ENCODE data around the gene RETNLB. TPM values are rescaled to one million over a fixed set of nuclear protein-coding genes. Genes with fewer than 3 reads are reported as not detected.

RETNLB gene
- total RNA-seq, 1 experiment from 2014 or later, result not detected

GRCh38 chr3:108767253-108767652 is 10.0 kb upstream of the RETNLB start:
- no peaks in the 10 kb centered on the region for H3K4me1 ChIP-seq (ENCODE audit: low read length)
- H3K79me2 ChIP-seq (ENCODE audit: low read length), result no peaks in the 10 kb centered on the region
- DNase-seq, result no peak
- H3K4me3 ChIP-seq (ENCODE audit: low read length), result no peak overlapping the region
- no peak overlapping the region for H2AFZ ChIP-seq (ENCODE audit: low read length)
- no peaks in the 10 kb centered on the region for H3K9me2 ChIP-seq (replicated peaks; ENCODE audit: insufficient read depth, low read length)
- H3K27ac ChIP-seq (ENCODE audit: low read length), result no peak overlapping the region
- H4K20me1 ChIP-seq (ENCODE audit: insufficient read depth, low read depth, low read length), result no peaks in the 10 kb centered on the region
- H3K27me3 ChIP-seq (ENCODE audit: low read length), result no peaks in the 10 kb centered on the region
- no peaks in the 10 kb centered on the region for H3K36me3 ChIP-seq (ENCODE audit: insufficient read depth, low read length)
- no peaks in the 10 kb centered on the region for H3K9me3 ChIP-seq (ENCODE audit: low read length)
- H3K9ac ChIP-seq (ENCODE audit: low read length), result no peak overlapping the region
- H3K4me2 ChIP-seq (ENCODE audit: low read depth, low read length, poor library complexity, severe bottlenecking), result no peak overlapping the region

GRCh38 chr3:108755686-108756085 is 1.5 kb downstream of the RETNLB start:
- DNase-seq, result no peak
- Histone ChIP-seq H3K27ac (ENCODE audit: low read length) (no peak overlapping the region), H3K27me3 (ENCODE audit: low read length) (no peaks in the 10 kb centered on the region), H4K20me1 (ENCODE audit: insufficient read depth, low read depth, low read length) (no peaks in the 10 kb centered on the region), H3K4me2 (ENCODE audit: low read depth, low read length, poor library complexity, severe bottlenecking) (no peak overlapping the region), H3K4me3 (ENCODE audit: low read length) (no peak overlapping the region), H3K9ac (ENCODE audit: low read length) (no peak overlapping the region), H2AFZ (ENCODE audit: low read length) (no peak overlapping the region), H3K4me1 (ENCODE audit: low read length) (no peaks in the 10 kb centered on the region), H3K9me2 (replicated peaks; ENCODE audit: insufficient read depth, low read length) (no peaks in the 10 kb centered on the region), H3K36me3 (ENCODE audit: insufficient read depth, low read length) (no peaks in the 10 kb centered on the region), H3K79me2 (ENCODE audit: low read length) (no peaks in the 10 kb centered on the region), H3K9me3 (ENCODE audit: low read length) (no peaks in the 10 kb centered on the region)

GRCh38 chr3:108744762-108745161 is 12.4 kb downstream of the RETNLB start:
- H3K9ac ChIP-seq (ENCODE audit: low read length), result no peak overlapping the region
- no peak for DNase-seq
- H3K9me2 ChIP-seq (replicated peaks; ENCODE audit: insufficient read depth, low read length), result no peaks in the 10 kb centered on the region
- H3K4me1 ChIP-seq (ENCODE audit: low read length), result no peaks in the 10 kb centered on the region
- H3K36me3 ChIP-seq (ENCODE audit: insufficient read depth, low read length), result no peaks in the 10 kb centered on the region
- H3K27ac ChIP-seq (ENCODE audit: low read length), result no peak overlapping the region
- no peak overlapping the region for H3K4me3 ChIP-seq (ENCODE audit: low read length)
- no peaks in the 10 kb centered on the region for H3K79me2 ChIP-seq (ENCODE audit: low read length)
- H2AFZ ChIP-seq (ENCODE audit: low read length), result no peak overlapping the region
- H3K9me3 ChIP-seq (ENCODE audit: low read length), result no peaks in the 10 kb centered on the region
- no peaks in the 10 kb centered on the region for H3K27me3 ChIP-seq (ENCODE audit: low read length)
- H4K20me1 ChIP-seq (ENCODE audit: insufficient read depth, low read depth, low read length), result no peaks in the 10 kb centered on the region
- H3K4me2 ChIP-seq (ENCODE audit: low read depth, low read length, poor library complexity, severe bottlenecking), result no peak overlapping the region

- no peaks in the 10 kb centered on the region for H3K4me1 ChIP-seq (ENCODE audit: low read length)
- no peak overlapping the region for H3K27ac ChIP-seq (ENCODE audit: low read length)
- no peak for DNase-seq
- no peak overlapping the region for H2AFZ ChIP-seq (ENCODE audit: low read length)
- H3K9me3 ChIP-seq (ENCODE audit: low read length), result no peaks in the 10 kb centered on the region
- H3K4me3 ChIP-seq (ENCODE audit: low read length), result no peak overlapping the region
- H3K4me2 ChIP-seq (ENCODE audit: low read depth, low read length, poor library complexity, severe bottlenecking), result no peak overlapping the region
- H3K27me3 ChIP-seq (ENCODE audit: low read length), result no peaks in the 10 kb centered on the region
- no peaks in the 10 kb centered on the region for H3K36me3 ChIP-seq (ENCODE audit: insufficient read depth, low read length)
- H3K9me2 ChIP-seq (replicated peaks; ENCODE audit: insufficient read depth, low read length), result no peaks in the 10 kb centered on the region
- H3K9ac ChIP-seq (ENCODE audit: low read length), result no peak overlapping the region
- H4K20me1 ChIP-seq (ENCODE audit: insufficient read depth, low read depth, low read length), result no peaks in the 10 kb centered on the region
- H3K79me2 ChIP-seq (ENCODE audit: low read length), result no peaks in the 10 kb centered on the region
These were observed 14.3 kb downstream of the RETNLB start for GRCh38 chr3:108742929-108743328.

GRCh38 chr3:108736821-108737220 is 20.4 kb downstream of the RETNLB start:
- Histone ChIP-seq H4K20me1 (ENCODE audit: insufficient read depth, low read depth, low read length) (no peaks in the 10 kb centered on the region), H3K9me2 (replicated peaks; ENCODE audit: insufficient read depth, low read length) (no peaks in the 10 kb centered on the region), H3K9ac (ENCODE audit: low read length) (no peak overlapping the region), H3K36me3 (ENCODE audit: insufficient read depth, low read length) (no peaks in the 10 kb centered on the region), H2AFZ (ENCODE audit: low read length) (no peak overlapping the region), H3K4me2 (ENCODE audit: low read depth, low read length, poor library complexity, severe bottlenecking) (no peak overlapping the region), H3K4me1 (ENCODE audit: low read length) (no peaks in the 10 kb centered on the region), H3K79me2 (ENCODE audit: low read length) (no peaks in the 10 kb centered on the region), H3K27ac (ENCODE audit: low read length) (no peak overlapping the region), H3K4me3 (ENCODE audit: low read length) (no peak overlapping the region), H3K9me3 (ENCODE audit: low read length) (no peaks in the 10 kb centered on the region), H3K27me3 (ENCODE audit: low read length) (no peaks in the 10 kb centered on the region)
- no peak for DNase-seq

- no peaks in the 10 kb centered on the region for H3K4me1 ChIP-seq (ENCODE audit: low read length)
- no peaks in the 10 kb centered on the region for H3K9me3 ChIP-seq (ENCODE audit: low read length)
- H3K27me3 ChIP-seq (ENCODE audit: low read length), result no peaks in the 10 kb centered on the region
- H3K4me2 ChIP-seq (ENCODE audit: low read depth, low read length, poor library complexity, severe bottlenecking), result no peak overlapping the region
- H3K4me3 ChIP-seq (ENCODE audit: low read length), result no peak overlapping the region
- H3K9ac ChIP-seq (ENCODE audit: low read length), result no peak overlapping the region
- no peaks in the 10 kb centered on the region for H3K9me2 ChIP-seq (replicated peaks; ENCODE audit: insufficient read depth, low read length)
- DNase-seq, result no peak
- H3K27ac ChIP-seq (ENCODE audit: low read length), result no peak overlapping the region
- no peaks in the 10 kb centered on the region for H3K36me3 ChIP-seq (ENCODE audit: insufficient read depth, low read length)
- H4K20me1 ChIP-seq (ENCODE audit: insufficient read depth, low read depth, low read length), result no peaks in the 10 kb centered on the region
- H3K79me2 ChIP-seq (ENCODE audit: low read length), result no peaks in the 10 kb centered on the region
- no peak overlapping the region for H2AFZ ChIP-seq (ENCODE audit: low read length)
These were observed 28.3 kb downstream of the RETNLB start for GRCh38 chr3:108728934-108729333.

- H3K27ac ChIP-seq (ENCODE audit: low read length), result no peak overlapping the region
- H3K4me1 ChIP-seq (ENCODE audit: low read length), result no peaks in the 10 kb centered on the region
- H3K9me2 ChIP-seq (replicated peaks; ENCODE audit: insufficient read depth, low read length), result no peaks in the 10 kb centered on the region
- no peak overlapping the region for H3K9ac ChIP-seq (ENCODE audit: low read length)
- no peaks in the 10 kb centered on the region for H3K36me3 ChIP-seq (ENCODE audit: insufficient read depth, low read length)
- H4K20me1 ChIP-seq (ENCODE audit: insufficient read depth, low read depth, low read length), result no peaks in the 10 kb centered on the region
- DNase-seq, result no peak
- H3K27me3 ChIP-seq (ENCODE audit: low read length), result no peaks in the 10 kb centered on the region
- no peaks in the 10 kb centered on the region for H3K9me3 ChIP-seq (ENCODE audit: low read length)
- no peak overlapping the region for H3K4me2 ChIP-seq (ENCODE audit: low read depth, low read length, poor library complexity, severe bottlenecking)
- no peaks in the 10 kb centered on the region for H3K79me2 ChIP-seq (ENCODE audit: low read length)
- no peak overlapping the region for H3K4me3 ChIP-seq (ENCODE audit: low read length)
- H2AFZ ChIP-seq (ENCODE audit: low read length), result no peak overlapping the region
These were observed 29.1 kb downstream of the RETNLB start for GRCh38 chr3:108728105-108728504.

GRCh38 chr3:108724101-108724500 is 33.1 kb downstream of the RETNLB start:
- Histone ChIP-seq H3K9ac (ENCODE audit: low read length) (no peak overlapping the region), H3K4me2 (ENCODE audit: low read depth, low read length, poor library complexity, severe bottlenecking) (no peak overlapping the region), H3K9me3 (ENCODE audit: low read length) (no peaks in the 10 kb centered on the region), H3K9me2 (replicated peaks; ENCODE audit: insufficient read depth, low read length) (no peaks in the 10 kb centered on the region), H2AFZ (ENCODE audit: low read length) (no peak overlapping the region), H3K27ac (ENCODE audit: low read length) (no peak overlapping the region), H3K4me3 (ENCODE audit: low read length) (no peak overlapping the region), H3K27me3 (ENCODE audit: low read length) (no peaks in the 10 kb centered on the region), H4K20me1 (ENCODE audit: insufficient read depth, low read depth, low read length) (no peaks in the 10 kb centered on the region), H3K79me2 (ENCODE audit: low read length) (no peaks in the 10 kb centered on the region), H3K4me1 (ENCODE audit: low read length) (no peaks in the 10 kb centered on the region), H3K36me3 (ENCODE audit: insufficient read depth, low read length) (no peaks in the 10 kb centered on the region)
- no peak for DNase-seq

- Histone ChIP-seq H3K79me2 (ENCODE audit: low read length) (no peaks in the 10 kb centered on the region), H4K20me1 (ENCODE audit: insufficient read depth, low read depth, low read length) (no peaks in the 10 kb centered on the region), H3K4me3 (ENCODE audit: low read length) (no peak overlapping the region), H3K27ac (ENCODE audit: low read length) (no peak overlapping the region), H3K4me2 (ENCODE audit: low read depth, low read length, poor library complexity, severe bottlenecking) (no peak overlapping the region), H3K27me3 (ENCODE audit: low read length) (no peaks in the 10 kb centered on the region), H3K9me2 (replicated peaks; ENCODE audit: insufficient read depth, low read length) (no peaks in the 10 kb centered on the region), H3K4me1 (ENCODE audit: low read length) (no peaks in the 10 kb centered on the region), H3K36me3 (ENCODE audit: insufficient read depth, low read length) (no peaks in the 10 kb centered on the region), H2AFZ (ENCODE audit: low read length) (no peak overlapping the region), H3K9ac (ENCODE audit: low read length) (no peak overlapping the region), H3K9me3 (ENCODE audit: low read length) (no peaks in the 10 kb centered on the region)
- DNase-seq, result no peak
These were observed 34.5 kb downstream of the RETNLB start for GRCh38 chr3:108722724-108723123.

Measured in Karpas-422 (cell line).